ENCODE data around the gene IGLL5.
A peak's percentile ranks its signal among the peaks of the same experiment; 100 is the strongest.
"Not testable (repeated sequence)": the region's sequence is repeated elsewhere in the genome, so short reads cannot be mapped to it uniquely, and the experiment has no call there.

The IGLL5 gene

DNA sequence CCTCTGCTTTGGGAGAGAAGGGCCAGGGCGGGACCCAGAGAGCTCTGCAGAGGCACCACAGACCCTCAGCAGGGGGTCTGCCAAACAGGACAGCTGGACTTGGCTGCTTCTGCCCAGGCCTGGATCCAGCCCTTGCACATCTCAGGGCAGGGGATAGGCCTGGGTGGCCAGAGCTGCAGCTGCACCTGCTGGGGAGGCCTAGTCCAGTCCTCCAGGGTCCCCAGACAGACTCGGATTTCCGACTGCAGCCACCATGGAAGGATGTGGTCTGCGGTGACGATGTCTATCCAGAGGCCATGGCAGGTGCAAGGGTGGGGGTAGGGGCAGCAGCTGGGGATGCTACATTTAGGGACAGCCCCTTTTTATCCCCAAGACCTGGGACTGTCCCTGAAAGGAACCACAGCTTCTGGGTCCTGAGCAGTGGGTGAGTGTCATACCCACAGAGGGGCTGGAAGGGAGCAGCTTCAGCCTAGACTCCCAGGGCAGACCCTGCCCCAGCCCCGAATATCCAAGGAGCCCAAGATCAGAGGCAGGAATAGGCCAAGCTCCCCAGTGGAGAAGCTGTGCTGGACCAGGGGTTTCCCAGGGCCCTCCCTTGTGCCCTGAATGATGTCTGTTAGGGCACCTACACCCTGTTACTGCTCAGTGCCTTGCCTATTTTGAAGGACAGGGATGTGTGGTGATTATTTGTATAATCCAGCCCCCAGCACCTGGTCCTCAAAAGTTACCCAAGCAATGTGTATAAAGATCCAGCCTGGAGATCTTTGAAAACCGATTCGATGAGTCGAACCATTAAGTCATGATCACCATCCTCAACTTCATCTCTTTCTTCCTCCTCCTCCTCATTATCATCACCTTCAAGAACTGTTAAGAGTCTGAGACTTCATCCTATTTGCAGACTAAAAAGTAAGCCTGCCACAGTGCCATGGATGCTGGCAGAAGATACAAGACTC is 2.5 kb upstream of the IGLL5 start:
- no peak for DNase-seq

DNA sequence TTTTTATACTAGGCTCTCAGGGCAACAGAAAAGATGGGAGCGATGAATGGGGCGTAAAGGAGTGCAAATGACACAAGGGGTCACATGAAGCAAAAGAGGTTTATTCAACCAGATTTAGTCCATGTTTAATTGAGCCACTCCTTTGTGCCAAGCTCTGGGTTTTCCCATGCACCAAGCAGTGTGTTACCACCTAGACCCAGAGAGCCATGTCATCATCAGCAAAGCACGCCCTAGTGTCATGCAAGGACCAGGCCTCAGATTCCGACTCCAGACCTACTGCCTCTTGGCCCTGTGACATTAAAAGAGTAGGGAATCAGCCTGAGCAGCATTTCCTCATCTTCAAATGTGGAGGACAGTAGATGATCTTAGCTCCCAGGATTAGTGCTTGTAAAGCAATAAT is 1.1 kb upstream of the IGLL5 start:
- DNase-seq = no peak

DNA sequence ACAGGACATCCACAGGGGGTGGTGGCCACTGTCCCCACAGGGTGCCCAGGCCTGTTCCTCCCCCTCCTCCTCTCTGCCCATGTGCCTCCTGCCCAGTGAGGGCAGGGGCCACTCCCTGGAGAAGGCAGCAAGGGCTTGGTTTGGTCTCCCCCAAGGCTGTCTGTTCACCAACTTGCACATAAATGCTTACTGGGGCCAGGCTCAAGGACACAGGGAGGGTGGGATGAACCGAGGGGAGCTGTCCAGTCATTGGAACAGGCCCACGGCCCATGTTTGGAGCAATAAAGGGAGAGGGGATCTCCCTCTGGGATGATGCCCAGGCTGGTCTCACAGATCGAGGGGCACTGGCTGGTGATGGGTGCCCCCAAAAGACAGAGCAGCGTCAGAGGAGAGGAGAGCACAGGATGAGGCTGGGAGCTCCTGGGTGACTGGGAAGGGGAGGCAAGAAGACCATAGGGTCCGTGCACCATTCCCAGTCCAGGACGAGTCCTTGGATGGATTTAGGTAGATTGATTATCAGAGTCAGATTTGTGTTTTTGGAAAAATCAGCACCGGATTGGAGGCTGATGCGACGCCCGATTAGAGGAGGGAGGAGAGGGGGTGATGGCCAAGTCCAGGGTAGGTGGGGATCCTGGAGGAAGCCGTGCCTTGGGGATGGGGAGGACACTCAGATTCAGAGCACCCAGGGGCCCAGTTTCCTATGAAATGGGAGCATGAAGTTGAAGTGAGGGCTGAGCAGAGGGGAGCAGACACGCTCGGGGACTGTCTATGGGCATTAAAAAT is 1.1 kb downstream of the IGLL5 start:
- peak; percentile 51 for DNase-seq

DNA sequence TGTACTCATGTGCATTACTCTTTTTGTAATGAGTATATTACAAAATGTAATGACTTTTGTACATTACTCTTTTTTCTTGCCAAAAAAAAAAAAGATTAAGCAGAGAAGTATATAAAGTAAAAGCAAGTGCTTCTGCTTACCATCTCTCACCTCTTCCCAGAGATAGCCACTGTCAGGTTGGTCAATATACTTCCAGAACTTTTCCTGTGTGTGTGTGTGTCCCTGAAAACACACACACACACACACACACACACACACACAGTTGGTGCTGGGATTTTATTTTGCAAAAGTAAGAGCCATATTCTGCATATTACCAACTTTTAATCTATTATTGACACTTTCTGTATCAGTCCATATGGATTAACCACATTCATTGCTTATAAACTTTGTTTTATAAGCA is 2.5 kb downstream of the IGLL5 start:
- DNase-seq = no peak

DNA sequence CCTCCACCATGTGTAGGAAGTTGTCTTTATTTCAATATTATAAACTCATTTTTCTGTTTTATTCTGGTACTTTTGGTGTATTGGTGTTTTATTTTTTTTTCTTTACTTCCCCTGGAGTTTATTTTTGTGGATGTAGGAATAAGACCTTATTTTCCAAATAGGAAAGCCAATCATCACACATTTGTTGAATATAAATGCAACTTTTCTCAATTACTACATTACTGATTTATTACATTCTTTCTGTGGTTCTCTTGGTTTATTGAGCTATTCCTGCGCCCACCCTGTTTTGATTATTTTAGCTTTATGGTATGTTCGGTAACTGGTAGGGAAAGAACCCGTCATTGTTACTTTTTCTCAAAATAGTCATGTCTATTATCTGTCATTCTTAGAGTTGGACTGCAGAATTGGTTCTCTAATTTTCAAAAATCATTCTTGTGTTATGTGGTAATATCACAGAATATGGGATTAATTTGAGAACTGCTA is 3.6 kb downstream of the IGLL5 start:
- no peak for DNase-seq

DNA sequence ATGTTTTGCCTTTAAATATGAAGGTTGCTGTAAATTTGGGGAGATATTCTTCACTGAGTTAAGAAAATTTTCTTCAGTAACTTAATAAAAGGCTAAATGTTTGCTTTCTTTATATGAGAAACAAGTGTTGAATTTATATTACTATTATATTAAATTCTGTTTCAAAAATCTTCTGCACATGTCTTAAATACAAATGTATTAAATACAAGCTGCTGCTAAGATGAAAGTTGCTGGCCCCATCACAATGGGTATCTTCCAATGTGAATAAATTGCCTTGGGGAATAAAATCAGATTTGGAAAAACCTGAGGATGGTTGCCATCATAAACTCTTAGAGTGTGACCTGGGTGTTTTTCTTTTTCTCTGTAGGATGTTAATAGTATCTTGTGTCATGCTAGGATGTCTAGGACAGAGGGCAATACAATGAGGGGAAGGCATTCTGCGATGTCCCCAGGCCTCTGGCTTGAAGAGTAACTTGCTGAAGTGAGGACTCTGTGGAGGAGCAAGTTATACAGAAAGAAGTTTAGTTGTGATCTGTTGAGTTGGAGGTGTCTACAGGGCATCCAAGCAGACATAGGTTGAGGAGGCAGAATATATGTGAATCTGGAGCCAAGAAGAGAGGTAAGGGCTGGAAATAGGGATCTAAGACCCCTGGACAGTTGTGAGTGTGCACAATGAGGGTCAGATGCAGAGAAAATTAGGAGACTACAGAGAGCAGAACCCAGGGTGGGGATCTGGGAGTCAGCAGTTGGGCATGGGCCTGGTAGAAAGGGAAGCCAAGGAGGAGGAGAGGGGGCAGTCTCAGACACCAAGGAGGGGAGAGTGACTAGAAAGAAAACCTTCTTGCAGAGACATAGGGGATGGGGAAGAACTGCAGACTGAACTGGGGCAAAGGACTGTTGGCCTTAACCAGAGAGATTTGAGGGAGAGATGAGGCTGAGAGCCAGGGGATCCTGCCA is 4.8 kb downstream of the IGLL5 start:
- peak; percentile 22 for DNase-seq

DNA sequence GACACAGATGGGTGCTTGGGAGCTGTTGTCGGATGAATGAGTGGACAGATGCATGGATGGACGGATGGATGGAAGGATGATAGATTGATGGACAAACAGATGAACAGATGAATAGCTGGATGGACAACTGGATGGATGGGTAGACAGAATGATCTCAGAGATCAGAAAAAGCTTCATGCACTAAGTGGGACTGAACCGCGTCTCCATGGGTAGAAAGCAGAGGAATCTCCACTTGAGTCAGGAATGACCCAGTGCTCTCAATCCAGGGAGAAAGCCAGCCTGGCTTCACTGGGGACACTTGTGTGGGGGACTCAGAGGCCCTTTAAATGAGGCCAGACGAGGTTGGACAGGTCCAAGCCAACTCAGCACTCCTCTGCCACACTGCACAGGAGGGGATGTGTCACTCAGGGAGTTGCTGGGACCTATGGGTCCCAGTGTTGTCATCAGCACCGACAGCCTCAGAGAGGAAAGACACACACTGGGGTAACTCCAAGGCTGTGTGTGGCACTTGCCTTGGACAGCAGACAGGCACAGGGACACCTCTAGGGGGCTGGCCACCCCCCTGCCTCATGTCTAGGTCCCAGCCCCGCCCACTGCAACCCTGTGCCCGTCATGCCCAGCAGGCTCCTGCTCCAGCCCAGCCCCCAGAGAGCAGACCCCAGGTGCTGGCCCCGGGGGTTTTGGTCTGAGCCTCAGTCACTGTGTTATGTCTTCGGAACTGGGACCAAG is 5.6 kb downstream of the IGLL5 start:
- DNase-seq = peak; percentile 59

DNA sequence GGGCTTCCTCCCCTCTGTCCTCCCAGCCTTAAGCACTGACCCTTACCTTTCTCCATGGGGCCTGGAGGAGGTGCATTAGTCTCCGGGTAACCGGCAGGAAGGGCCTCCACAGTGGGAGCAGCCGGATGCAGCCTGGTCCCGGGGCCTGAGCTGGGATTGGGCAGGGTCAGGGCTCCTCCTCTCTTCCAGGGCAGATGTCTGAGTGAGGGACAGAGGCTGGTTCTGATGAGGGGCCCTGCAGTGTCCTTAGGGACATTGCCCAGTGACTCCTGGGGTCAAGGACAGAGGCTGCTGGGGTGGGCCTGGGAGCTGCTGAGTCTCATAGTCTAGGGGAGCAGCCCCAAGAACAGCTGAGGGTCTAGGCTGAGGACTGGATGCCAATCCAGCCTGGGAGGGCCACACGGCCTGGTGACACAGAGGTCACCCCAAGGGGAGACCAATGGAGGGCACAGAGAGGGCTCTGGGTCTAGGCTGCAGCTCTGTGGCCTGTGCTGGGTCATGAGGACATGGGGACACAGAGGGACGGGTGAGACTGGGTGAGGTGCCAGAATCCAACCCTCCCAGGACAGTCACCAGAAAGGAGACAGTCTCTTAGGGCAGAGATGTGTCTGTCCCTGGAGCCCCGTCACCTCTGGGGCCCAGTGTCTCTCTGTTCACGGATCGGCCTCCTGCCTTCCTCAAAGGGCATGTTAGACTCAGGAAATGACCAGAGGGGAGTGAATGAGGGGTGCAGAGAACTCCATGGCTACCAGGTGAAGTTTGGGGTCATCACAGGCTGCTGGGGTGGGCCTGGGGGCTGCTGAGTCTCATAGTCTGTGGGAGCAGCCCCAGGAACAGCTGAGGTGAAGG is 6.5 kb downstream of the IGLL5 start:
- DNase-seq = peak; percentile 45

DNA sequence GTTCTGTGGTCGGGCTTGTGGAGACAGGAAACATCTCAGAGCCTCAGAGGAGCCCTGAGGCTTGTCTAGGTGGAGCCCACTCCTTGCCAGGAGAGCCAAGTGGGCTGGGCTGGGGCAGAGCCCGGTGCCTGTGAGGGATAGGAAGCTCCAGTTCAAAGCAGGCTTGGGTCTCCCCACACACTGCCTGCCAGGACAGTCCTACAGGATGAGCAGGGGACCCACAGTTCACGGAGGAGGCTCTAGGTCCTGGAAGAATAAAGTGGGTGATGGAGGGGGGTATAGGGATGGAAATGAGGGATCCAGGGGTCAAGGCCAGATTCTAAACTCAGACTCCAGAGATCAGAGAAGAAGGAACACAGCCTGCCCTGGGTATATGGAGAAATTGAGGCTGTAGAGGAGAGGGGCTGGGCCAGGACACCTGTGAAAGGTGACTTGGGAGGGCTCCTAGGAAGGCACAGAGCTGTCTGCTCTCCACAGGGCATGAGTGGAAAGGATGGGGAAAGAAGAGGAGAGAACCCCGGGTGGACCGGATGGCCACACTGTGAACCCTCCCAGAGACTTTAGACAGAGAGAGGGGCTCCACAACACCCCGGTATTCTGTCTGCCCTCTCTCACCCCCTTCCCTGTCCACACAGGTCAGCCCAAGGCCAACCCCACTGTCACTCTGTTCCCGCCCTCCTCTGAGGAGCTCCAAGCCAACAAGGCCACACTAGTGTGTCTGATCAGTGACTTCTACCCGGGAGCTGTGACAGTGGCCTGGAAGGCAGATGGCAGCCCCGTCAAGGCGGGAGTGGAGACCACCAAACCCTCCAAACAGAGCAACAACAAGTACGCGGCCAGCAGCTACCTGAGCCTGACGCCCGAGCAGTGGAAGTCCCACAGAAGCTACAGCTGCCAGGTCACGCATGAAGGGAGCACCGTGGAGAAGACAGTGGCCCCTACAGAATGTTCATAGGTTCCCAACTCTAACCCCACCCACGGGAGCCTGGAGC is 7.4 kb downstream of the IGLL5 start:
- peak; percentile 41 for DNase-seq

DNA sequence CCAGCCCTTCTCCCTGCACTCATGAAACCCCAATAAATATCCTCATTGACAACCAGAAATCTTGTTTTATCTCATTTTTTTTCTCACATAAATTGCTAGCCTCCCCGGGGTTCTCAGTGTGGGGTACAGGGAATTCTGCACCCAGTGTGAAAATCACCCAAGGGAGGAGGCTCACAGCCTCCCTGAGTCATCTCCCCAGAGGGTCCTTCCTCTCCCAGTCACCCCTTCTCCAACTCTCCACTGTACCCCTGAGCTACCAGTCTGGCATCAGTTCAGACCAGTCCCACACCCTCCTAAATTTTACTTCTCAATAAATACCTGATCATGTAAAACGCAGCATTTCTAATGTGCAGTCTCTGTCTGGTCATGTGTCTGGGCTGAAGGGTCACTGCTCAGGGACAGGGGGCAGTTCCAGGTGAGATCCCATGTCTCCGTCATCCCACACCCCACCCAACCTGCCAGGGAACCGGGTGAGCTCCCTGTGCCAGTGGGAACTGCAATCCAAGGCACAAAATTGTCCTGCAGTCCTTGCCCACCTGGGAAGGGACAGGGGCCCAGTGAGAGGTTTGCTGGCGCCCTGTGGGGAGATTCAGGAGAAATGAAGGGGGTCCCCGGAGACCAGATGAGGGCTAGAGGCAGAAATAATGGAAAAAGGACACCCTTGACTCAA is 8.3 kb downstream of the IGLL5 start:
- peak; percentile 37 for DNase-seq

DNA sequence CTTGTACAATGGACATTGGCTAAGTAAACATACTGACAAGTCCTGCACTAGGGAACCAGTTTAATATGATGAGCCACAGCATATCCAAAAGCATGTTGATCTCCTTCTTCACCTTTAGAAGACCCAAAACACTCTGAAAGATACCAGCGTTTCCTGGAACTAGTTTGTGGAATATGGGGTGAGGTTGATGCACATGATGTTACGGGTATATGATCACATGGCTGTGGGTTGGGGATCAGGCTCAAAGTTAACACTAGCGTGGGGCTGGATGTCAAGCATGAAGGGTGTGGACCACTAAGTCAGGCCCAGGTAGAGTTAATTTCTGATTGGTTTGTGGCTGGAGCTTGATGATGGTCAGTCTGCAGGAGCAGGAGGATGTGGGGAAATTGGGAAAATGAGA is 9.0 kb downstream of the IGLL5 start:
- peak; percentile 2 for DNase-seq

DNA sequence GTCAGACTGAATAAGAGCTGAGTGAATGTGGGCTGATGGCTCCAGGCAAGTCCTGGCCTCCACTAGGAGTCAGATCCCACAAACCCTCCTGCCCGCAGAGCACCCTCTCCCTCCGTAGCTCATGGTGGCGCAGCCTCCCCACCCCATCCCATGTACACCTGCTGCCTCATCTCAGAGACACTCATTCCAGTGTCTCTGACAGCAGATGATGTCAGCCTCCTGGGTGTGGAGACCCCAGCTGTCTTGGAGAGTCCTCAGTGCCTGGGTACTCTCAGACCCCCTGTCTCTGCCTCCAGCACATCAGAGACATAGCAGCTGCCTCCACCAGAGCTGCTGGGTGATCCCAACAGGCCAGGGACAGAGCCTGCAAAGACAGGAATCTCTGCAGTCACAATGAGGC is 9.5 kb downstream of the IGLL5 start:
- peak; percentile 21 for DNase-seq

DNA sequence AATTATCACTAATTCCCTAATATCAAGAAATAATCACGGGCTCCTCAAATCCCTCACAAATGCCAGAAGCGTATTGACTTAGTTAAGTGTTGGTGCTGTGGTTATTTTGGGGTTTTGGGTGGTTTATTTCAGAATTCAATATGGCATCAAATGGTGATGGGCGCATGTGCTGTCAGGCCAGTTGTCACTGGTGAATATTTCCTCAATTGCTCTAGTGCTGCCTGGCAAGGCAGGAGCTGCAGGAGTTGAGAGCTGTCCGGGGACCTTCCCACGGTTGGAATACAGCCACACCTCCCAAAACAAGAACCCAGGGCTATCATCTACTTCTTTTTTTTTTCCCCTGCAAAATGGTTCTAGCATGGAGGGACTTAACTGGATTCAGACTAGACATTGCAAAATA is 10.3 kb downstream of the IGLL5 start:
- peak; percentile 3 for DNase-seq

DNA sequence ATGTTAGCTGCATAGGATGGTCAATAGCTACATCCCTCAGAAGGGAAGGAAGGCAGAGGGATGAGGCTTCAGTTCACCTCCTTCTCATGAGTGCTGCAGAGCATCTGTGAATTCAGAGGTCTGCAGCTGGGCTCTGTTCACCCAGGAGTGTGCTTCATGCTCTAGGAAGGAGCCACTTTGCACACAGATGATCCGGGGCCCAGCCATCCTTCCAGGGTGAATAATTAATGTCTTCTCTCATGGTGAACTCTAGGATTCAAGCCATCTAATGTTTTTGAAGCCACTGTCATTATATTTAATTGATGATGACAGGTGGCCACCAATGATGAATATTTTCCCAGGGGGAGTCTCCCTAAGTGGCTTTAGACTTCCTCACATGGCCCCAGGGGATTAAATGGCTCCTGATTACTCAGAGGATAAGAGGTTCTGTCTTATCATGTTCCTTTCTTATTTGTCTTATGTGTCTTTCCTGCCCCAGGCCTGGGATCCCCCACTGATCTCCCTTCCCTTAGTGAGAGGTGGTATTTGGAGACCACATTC is 10.9 kb downstream of the IGLL5 start:
- peak; percentile 17 for DNase-seq

DNA sequence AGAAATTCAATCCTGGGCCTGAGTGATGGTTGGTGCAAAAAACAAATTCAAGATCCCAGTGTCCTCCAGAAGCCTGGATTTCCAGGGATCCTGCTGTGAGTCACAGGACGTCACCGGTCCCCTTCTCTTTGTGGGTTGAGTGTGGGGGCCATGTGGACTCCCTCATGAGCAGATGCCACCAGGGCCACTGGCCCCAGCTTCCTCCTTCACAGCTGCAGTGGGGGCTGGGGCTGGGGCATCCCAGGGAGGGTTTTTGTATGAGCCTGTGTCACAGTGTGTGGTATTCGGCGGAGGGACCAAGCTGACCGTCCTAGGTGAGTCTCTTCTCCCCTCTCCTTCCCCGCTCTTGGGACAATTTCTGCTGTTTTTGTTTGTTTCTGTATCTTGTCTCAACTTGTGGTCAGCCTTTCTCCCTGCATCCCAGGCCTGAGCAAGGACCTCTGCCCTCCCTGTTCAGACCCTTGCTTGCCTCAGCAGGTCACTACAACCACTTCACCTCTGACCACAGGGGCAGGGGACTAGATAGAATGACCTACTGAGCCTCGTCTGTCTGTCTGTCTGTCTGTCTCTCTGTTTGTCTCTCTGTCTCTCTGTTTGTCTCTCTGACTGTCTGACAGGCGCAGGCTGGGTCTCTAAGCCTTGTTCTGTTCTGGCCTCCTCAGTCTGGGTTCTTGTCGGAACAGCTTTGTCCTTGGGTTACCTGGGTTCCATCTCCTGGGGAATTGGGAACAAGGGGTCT is 11.9 kb downstream of the IGLL5 start:
- DNase-seq = not testable (repeated sequence)

DNA sequence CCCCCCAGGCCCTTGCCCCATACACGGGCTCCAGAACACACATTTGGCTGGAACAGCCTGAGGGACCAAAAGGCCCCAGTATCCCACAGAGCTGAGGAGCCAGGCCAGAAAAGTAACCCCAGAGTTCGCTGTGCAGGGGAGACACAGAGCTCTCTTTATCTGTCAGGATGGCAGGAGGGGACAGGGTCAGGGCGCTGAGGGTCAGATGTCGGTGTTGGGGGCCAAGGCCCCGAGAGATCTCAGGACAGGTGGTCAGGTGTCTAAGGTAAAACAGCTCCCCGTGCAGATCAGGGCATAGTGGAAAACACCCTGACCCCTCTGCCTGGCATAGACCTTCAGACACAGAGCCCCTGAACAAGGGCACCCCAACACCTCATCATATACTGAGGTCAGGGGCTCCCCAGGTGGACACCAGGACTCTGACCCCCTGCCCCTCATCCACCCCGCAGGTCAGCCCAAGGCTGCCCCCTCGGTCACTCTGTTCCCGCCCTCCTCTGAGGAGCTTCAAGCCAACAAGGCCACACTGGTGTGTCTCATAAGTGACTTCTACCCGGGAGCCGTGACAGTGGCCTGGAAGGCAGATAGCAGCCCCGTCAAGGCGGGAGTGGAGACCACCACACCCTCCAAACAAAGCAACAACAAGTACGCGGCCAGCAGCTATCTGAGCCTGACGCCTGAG is 13.1 kb downstream of the IGLL5 start:
- peak; percentile 63 for DNase-seq

DNA sequence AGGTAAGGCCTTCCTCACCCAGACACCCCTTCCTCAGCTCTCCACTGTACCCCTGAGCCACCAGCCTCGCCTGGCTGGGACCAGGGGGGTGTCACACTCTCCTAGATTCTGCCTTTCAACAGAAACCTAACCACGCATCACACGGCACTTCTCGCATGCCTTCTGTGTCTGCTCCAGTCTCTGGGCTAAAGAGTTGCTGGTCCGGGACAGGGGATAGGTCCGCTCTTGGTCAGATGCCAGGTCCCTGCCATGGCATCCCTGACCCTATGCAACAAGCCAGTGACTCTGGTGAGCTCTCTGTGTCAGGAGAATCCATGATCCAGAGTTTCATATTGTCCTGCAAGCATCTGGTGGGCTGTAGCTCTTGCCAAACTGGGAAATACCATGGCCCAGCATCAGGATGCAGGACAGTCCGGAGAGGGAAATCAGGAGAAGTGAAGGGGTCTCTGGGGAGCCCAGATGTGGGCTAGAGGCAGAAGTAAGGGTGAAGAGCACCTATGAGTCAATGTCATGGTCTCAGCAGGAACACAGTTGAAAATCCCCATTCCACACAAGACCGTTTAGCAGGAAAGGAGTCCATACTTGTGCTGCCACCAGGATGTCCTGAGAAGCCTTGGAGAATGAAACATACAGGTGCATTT is 14.1 kb downstream of the IGLL5 start:
- DNase-seq = no peak
